ENCODE measurements around the gene MOV10L1. TPM values are rescaled to one million over a fixed set of nuclear protein-coding genes. Genes with fewer than 3 reads are reported as not detected.
A peak's percentile ranks its signal among the peaks of the same experiment; 100 is the strongest.

The MOV10L1 gene
- total RNA-seq (2014; rRNA removed; shearing (Covaris generic)): 0.03 and 0.22 TPM in 2 replicates
- total RNA-seq (2022): 0.66 and 1.1 TPM in 2 replicates
- percentile 20 among the genes with signal in this experiment for Bru-seq, nascent RNA
- percentile 29 among the genes with signal in this experiment for BruChase-seq, experiment 1, labeled RNA remaining after a 6-hour chase
- percentile 23 among the genes with signal in this experiment for BruChase-seq, experiment 2, labeled RNA remaining after a 2-hour chase
- long read RNA-seq, partial matches to known transcripts: 0 of 1 reads
- long read RNA-seq, other reads (novel, unspliced or antisense): 1 of 1 reads

DNA sequence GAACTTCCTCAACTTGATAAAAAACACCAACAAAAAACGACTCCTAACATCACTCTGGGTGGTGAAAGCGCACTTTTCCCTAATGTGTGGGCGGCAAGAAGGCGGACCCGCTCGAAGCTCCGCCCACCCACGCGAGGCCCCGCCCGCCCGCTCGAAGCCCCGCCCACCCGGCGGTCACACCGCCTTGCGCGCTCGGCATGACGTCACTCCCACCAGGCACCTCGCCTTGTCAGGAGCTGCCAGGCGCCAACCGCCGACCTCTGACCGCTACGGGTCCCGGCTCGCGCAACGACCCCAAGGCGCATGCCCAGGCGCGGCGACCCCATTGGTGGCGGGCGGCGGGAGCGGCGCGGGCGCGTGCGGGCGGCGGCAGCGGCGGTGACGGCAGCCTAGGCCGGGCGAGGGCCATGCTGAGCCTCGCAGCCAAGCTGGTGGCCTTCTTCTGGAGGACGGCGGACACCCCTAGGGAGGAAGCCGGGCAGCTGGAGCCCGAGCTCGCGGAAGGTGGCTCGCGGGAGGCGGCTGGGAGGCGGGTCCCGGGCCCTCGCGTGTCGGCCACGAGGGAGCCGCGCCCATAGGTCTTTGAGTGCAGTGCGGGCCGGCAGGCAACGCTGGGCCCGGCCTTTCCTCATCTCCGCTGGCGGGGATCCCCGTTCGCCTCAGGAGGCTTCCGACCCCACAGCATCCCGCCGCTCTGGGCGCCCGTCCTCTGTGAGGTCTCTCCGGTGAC, at the start of gene MOV10L1:
Gene MOV10L1, plus strand, starts transcription at position 325 of the 730 bp plus-strand sequence. Its CDS starts 83 bp downstream, at position 408.
- TF ChIP-seq EZH2phosphoT487 (IDR thresholded peaks at IDR 0.05; ENCODE audit: borderline replicate concordance, low read depth, low read length): no peak
- TF ChIP-seq CTCF (conservative IDR thresholded peaks at IDR 0.05; ENCODE audit: low read length): no peak
- no peaks in the 10 kb centered on the region for H3K79me2 ChIP-seq (ENCODE audit: insufficient read depth, low read depth, low read length)
- DNase-seq (ENCODE audit: low spot score): no peak
- no peaks in the 10 kb centered on the region; the same call in 1 of the 2 replicates for H3K36me3 ChIP-seq (ENCODE audit: insufficient read depth, low read length)
- H3K4me2 ChIP-seq (ENCODE audit: low read length): no peak within 1 kb of the TSS
- no peak within 1 kb of the TSS for H2AFZ ChIP-seq (ENCODE audit: low read length)
- H3K4me1 ChIP-seq (ENCODE audit: insufficient read depth, low read length, poor library complexity, severe bottlenecking): no peaks in the 10 kb centered on the region
- no peaks in the 10 kb centered on the region for H4K20me1 ChIP-seq (ENCODE audit: insufficient read depth, low read length)
- no peak within 1 kb of the TSS for H3K27ac ChIP-seq (ENCODE audit: low read depth, low read length, poor library complexity, severe bottlenecking)
- H3K9me2 ChIP-seq (ENCODE audit: insufficient read depth, low read length): no peaks in the 10 kb centered on the region
- ChIA-PET CTCF (ENCODE audit: unreplicated experiment) (no interaction called here), POLR2A (no interaction called here)
- H3K9me3 ChIP-seq (ENCODE audit: low read length): no peaks in the 10 kb centered on the region
- BruUV-seq (replicated peaks): no TSS peak
- H3K4me3 ChIP-seq (ENCODE audit: low read depth, low read length, poor library complexity, severe bottlenecking): no peak within 1 kb of the TSS
- intact Hi-C loops (cut with micrococcal nuclease; ENCODE audit: unreplicated experiment): no loop called here

DNA sequence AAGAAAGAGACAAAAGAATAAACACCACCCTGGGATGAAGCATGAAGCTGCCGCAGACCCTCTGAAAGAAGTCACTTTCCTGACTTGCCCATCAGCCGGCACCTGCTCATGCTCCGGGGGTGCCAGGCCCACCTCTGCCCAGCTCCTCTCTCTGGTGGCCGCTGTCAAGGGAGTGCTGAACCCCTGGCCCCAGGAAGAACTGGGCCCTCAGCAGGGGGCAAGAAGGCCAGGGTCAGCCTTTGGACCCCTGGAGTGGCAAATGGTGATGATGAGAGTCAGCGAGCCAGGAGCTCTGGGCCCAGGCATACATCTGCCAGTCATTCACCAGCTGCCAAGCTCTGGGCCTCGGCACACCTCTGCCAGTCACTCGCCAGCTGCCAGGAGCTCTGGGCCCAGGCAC, 49.1 kb upstream of the MOV10L1 start:
- H4K20me1 ChIP-seq (ENCODE audit: insufficient read depth, low read length): no peaks in the 10 kb centered on the region

More for the DNA sequence above, 49.1 kb upstream of the MOV10L1 start:
- H3K36me3 ChIP-seq (ENCODE audit: insufficient read depth, low read length): no peaks in the 10 kb centered on the region
- no peaks in the 10 kb centered on the region for H3K9me2 ChIP-seq (ENCODE audit: insufficient read depth, low read length)
- TF ChIP-seq EZH2phosphoT487 (IDR thresholded peaks at IDR 0.05; ENCODE audit: borderline replicate concordance, low read depth, low read length): no peak
- TF ChIP-seq CTCF (conservative IDR thresholded peaks at IDR 0.05; ENCODE audit: low read length): no peak
- no peaks in the 10 kb centered on the region for H3K79me2 ChIP-seq (ENCODE audit: insufficient read depth, low read depth, low read length)
- intact Hi-C loops (cut with micrococcal nuclease; ENCODE audit: unreplicated experiment): no loop called here
- no peak overlapping the region for H3K4me3 ChIP-seq (ENCODE audit: low read depth, low read length, poor library complexity, severe bottlenecking)
- no peak for DNase-seq (ENCODE audit: low spot score)
- H3K27ac ChIP-seq (ENCODE audit: low read depth, low read length, poor library complexity, severe bottlenecking): no peak overlapping the region
- H3K4me2 ChIP-seq (ENCODE audit: low read length): no peak overlapping the region
- H3K4me1 ChIP-seq (ENCODE audit: insufficient read depth, low read length, poor library complexity, severe bottlenecking): no peaks in the 10 kb centered on the region
- no TSS peak for BruUV-seq (replicated peaks)
- CTCF ChIA-PET (ENCODE audit: unreplicated experiment): no interaction called here
- POLR2A ChIA-PET: no interaction called here
- peaks cover 6% of the 10 kb centered on the region; the same call in 1 of the 2 replicates for H3K9me3 ChIP-seq (ENCODE audit: low read length)
- H2AFZ ChIP-seq (ENCODE audit: low read length): no peak overlapping the region
